Measurements from ENCODE around the gene WWC1.
"Not testable (repeated sequence)": the region's sequence is repeated elsewhere in the genome, so short reads cannot be mapped to it uniquely, and the experiment has no call there.

WWC1 gene

DNA sequence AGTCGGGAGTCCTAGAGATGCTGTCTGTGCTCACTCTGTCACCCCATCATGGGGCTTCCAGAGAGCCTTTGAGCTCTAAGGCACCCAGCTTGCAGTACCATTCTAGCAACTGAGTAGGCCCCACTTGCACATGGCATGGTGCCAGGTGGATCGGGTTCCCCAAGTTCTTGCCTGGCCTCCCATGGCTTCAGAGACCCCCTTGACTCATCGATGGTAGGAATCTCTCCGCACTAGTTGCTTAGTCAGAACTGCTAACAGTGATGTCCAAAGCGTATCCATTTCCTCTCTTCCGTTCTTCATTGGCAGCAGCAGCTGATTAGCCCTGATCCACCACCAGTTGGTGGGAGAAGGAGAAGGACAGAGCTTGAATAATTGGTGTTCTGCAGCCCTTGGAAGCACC, 124.5 kb downstream of the WWC1 start:
- no peak for DNase-seq

DNA sequence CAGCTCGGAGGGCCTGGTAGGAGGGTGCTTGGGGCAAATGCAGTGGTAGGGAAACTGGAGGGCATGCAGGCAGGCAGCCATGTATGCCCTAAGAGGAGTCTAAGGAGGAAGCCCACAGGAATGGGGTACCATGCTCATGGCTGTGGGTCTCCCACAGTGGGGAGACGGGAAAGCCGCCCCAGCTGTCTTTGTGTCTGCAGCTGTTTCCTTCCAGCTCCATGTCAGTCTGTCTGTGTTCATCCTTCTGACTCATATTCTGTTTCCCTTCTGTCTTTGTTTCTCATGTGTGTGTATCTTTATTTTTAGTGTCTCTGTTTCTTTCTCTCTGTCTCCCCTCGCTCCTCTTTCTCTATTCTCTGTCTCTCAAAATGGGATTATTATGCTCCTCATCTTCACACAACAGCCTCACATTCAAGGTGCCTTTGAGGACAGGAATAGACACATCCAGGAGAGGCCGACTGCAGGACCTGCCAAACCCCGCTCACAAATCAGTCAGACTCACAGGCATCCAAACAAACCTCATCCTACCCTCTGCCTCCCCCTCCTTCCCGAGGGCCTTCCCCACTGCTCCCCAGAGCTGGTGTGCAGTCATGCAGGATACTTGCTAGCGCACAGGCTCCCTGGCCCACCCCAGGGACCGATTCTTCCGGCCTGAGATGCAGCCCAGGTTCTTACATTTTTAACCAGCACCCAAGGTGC, 126.4 kb downstream of the WWC1 start:
- no peak for DNase-seq

DNA sequence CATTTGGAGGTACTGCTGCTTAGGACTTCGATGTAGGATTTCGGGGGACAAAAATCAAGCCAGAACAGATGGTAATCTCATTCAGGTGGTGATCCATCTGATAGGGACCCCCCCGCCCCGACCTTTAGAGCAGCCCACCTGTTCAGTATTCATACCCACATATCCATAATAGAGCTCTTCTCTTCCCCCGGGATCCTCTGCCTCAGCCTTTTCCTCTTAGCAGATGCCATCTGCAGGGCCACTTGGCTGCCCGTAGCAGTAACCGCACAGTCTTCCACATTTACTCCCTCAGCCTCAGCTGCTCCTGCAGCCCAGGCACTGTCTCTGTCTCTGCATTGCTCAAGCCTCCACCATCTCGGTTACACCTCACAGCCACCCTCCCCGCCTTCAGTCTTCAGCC, 129.0 kb downstream of the WWC1 start:
- DNase-seq = no peak

DNA sequence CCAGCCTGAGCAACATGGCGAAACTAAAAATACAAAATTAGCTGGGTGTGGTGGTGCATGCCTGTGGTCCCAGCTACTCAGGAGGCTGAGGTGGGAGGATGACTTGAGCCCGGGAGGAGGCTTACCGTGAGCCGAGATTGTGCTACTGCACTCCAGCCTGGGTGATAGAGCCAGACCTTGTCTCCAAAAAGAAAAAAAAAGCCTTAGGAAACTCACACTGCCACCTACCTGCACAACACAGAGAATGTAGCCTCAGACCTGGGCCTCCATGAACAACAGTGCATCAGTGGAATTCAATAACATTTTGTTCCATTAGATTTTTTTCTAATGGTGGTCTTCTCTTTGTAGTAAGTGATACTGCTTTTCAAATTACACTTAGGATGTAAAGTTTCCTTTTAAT, 131.0 kb downstream of the WWC1 start:
- no peak for DNase-seq

DNA sequence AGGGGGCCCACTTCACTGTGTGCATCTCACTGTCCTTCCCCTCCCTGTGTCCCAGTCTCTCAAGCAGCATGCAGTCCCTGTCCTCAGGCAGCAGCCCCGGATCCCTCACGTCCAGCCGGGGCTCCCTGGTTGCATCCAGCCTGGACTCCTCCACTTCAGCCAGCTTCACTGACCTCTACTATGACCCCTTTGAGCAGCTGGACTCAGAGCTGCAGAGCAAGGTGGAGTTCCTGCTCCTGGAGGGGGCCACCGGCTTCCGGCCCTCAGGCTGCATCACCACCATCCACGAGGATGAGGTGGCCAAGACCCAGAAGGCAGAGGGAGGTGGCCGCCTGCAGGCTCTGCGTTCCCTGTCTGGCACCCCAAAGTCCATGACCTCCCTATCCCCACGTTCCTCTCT, 132.0 kb downstream of the WWC1 start:
- DNase-seq = no peak

DNA sequence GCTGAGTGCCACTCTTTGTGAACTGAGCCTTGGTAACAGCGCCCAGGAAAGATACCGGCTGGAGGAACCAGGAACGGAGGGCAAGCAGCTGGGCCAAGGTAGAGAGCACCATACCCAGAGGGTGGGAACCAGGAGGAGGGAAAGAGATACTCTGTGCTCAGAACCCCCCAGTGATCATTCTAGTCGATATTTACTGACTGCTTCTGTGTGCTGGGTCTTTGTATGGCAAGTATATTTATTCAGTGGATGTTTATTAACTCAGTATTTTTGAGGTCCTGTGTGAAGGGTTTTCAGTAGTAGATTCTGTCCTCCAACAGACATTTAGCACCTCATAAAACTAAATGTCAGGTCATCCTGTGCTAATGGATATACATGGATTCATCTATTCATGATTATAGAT, 132.5 kb downstream of the WWC1 start:
- DNase-seq = no peak

DNA sequence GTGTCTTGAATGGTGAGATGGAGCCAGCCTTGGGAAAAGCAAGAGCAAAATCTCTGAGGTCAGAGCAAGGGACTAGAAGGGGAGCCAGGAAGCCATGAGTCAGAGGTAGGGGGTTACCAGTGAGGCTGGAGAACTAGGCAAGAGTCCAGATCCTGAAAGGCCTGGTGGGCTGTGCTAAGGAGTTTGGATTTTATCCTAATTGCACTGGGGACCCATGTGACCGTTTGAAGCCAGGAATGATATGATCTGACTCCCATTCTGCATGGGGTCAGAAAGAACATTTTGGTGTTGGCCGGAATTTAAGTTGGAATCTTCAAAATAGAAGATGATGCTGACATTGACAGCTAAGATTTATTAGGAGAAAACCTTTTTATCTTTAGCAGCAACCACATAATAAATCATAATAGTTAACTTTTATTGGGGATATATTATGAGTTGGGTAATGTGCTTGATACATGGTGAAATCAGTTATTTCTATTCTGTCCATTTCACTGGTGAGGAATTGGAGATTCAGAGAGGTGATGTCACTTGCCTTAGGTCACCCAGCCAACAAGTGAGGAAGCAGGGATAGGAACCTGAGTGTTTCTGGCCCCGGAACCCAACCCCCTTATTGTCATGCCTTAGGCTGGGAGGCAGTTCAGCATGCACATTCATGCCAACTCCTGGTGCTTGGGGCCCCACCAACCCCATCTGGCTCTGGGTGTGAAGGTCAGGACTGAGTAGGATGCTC, 133.3 kb downstream of the WWC1 start:
- no peak for DNase-seq

DNA sequence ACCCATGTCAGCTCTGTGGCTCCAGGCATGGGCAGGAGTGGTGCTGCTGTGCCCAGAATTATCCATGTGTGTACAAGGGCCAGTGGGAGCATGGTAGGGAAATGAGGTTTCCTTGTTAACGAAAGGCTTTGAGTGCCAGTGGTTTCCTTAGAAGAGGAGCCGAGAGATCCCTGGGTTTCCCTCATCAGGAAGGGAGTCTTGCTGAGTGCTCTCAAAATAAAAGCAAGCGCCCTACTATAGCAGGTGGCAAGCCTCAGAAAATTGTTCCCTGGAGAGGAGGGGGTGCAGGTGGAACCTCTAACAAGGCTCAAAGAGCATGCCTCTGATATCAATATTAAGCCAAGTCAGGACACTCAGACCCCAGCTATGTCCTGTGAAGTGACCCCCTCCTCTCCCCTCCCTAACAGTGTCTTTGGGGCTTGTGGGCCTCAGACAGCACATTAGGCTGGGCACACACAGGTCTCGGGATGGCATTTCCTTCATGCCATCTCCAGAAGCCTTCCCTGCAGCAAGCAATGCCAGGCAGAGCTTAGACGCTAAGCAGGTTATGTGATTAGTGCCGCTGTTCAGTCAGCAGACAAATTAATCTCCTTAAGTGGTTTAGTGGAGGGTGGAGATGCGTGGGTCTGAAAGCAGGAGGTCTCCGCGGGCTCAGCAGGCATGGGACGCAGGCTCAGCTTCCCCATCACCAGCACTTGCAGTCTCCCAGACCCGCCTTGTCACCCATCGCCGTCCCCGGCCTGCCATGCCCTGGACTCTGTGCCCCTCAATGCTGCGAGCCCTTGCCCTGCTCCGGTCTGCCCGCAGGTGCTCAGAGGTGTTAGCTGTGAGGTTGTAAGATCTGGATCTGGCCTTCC, 134.8 kb downstream of the WWC1 start:
- DNase-seq = no peak

DNA sequence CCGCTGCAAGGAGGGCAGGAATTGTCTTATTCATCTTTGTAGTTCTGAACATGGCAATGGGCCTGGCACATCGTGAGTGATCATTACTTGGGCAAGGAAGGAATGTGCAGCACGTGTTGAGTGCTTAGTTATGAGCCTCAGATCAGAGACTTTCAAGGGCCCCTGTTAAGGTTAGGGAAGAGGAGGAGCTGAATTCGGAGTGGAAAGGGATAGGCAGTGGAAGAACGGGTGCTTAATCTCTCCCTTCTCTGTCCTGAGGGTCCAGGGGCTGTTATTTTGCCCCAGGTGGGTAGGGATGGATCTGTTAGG, 135.4 kb downstream of the WWC1 start:
- DNase-seq = no peak

DNA sequence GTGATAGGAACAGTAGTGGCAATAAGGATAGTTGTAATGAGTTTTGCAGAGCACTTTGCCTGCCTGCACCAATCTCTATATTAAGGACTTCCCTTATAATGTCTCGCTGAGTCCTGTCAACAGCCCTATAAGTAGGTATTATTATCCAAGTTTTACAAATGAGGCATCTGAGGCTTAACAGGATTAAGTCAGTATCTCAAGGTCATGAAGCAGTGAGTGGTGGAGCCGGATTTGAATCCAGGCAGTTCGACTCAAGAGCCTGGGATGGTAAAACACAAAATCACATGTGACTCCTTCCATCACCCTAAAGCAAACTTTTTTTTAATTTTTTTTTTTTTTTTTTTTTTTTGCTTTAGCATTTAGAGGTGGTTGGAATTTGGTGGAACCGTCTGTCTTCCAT, 135.8 kb downstream of the WWC1 start:
- DNase-seq = no peak

DNA sequence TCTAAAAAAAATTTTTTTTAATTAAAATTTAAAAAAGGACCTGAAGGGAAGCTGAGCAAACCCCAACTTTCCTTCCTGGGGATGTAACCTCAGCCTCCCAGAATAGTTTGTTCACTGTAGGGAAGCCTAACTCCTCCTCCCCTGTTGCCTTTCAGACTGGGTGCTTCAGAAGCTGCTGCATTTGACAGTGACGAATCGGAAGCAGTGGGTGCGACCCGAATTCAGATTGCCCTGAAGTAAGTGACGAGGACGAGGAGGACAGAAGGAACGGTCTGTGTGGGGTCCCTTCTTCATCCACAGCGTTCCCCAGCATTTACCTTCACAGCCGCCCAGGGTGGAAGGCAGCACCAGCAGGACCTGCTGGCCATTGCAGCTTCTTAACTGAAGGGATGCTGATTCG, 137.1 kb downstream of the WWC1 start:
- DNase-seq = no peak

DNA sequence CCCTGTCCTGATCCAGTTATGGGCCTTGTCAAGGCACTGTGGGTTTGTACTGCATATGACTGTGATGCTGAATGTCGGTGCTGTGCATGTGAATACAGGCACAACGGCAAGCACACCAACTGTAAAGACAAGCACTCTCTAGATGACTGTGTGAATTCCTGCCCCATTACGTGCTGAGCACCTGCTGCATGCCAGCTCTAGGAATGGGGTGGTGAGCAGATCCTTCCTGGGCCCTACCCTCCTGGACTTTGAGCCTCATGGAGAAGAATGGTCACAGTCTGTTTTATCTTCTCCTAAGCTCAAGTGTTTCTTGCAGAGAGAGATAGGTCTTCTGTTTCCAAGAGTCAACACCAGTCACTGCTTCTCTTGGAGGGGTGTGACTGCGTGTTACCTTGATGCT, 138.9 kb downstream of the WWC1 start:
- no peak for DNase-seq

DNA sequence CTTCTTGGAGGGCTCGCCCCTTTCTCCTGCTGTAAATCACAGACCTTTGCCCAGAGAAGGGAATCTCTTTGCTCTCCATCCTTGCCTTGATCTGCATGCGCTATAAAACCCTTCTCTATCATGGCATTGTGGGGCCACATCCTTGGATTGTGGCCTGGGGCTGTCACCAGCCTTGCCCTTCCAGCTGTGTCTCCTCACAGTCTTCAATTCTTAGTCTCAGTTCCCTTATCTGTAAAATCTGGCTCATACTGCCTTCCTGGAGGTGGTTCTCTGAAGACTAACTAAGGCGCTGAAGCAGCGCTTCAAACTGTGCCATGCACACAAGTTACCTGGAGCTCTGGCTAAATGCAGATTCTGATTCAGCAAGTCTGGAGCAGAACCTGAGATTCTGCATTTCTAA, 141.5 kb downstream of the WWC1 start:
- DNase-seq = no peak

DNA sequence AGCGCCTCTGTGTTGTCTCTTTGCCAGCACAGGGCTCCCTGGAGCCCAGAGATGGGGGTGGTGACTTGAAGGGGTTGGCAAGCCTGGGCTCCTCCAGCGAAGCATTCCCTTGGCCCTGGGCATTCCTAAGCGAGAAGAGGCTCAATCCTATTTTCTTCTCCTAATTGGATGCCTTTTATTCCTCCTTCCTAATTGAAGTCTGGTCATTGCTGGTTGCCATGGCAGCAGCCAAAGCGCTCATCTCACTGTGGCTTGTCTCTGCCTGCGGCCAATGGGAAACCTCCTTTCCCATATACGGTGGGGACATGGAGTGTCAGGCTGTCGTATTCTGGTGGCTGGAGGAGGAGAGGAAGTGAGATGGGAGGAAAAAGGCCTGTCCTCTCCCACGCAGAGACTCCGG, 142.6 kb downstream of the WWC1 start:
- DNase-seq = no peak

DNA sequence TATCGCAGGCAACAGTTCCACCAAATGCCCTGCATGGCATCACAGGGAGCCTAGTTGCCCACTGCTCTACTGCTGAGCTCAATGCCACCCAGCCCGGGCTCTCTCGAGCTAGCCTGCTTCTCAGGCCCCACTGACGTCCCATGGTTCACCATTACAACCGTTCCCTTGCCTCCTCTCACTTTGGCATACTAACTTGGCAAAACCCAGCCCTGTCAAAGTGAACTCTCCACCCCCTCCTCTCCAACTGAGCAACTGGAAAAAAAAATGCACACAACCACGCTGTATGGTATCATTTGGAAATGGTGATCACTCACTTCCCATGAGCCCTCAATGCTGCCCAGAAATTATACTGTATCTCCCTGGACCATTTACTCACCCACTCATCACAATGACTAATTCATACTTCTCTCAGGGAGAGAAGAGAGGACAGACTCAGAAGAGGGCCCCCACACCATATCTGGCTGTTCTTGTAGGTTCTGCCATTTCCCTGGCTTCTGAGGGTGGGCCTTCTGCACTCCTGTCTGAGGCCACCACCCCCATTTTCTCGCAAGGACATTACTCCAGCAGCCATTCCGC, 143.4 kb downstream of the WWC1 start:
- DNase-seq = no peak

DNA sequence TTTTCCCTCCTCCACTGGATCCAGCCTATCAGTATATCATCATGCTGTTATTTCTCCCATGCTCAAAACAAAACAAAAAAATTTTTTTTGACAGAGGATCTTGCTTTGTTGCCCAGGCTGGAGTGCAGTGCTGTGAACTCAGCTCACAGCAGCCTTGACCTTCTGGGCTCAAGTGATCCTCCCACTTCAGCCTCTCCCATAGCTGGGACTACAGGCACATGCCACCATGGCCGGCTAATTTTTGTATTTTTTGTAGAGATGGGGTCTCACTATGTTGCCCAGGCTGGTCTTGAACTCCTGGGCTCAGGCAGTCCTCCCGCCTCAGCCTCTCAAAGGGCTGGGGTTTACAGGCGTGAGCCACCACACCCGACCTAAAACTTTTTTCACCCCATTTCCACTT, 143.9 kb downstream of the WWC1 start:
- not testable (repeated sequence) for DNase-seq

DNA sequence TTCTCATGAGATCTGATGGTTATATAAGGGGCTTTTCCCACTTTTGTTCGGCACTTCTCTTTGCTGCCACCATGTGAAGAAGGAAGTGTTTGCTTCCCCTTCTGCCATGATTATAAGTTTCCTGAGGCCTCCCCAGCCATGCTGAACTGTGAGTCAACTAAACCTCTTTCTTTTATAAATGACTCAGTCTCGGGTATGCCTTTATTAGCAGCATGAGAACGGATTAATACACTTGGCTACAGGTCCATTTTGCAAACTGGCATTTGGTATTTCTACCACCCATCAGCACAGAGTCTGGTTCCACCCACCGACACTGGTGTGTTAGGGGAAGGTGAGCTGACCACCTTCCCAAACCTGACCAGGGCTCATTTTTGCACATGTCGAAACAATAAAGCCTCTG, 146.9 kb downstream of the WWC1 start:
- no peak for DNase-seq

DNA sequence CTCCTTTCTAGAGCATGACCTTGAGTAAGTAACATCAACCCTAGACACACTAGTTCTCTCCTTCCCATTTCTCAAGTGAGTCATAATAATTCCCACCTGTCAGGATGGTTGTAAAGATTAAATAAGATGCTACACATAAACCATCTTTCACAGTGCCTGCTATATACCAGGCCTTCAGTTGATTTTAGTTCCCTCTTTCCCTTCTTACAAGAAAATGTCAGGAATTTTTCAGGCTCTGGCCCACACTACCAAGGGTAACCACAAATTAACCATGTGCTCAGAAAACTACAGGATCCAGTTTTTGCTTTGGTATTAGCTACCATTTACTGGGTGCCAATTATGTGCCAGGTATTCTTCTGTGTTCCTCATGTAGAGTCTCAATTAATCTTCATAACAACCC, 152.1 kb downstream of the WWC1 start:
- no peak for DNase-seq

DNA sequence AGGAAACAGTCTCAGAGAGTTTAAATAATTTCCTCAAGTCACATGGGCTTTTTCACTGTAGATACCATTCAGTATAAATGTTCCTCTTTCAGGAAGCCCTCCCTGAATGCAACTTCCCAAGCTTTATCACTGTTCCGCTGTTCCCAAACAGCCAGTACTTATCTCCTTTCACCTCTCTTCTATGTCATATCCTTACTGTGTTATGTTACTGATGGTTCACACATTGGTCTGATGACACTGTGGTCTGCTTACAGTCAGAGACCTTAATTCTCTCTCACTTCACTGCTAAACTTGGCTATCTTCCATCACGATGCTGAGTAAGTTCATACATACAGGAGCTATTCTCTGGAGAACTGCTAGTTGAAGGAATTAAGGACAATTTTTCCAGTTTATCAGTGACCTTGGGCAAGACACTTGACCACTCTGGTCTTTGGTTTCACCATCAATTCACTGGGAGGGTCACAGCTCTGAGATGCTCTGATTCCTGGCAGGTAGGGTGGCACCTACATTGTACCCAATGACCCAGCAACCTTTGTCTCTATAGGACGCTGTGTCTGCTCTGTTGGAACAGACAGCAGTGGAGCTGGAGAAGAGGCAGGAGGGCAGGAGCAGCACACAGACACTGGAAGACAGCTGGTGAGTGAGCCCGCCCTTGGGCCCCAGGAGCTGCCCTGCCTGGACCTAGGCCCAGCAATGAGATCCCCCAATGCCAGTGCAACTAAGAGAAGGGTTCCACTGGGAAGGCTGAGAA, 152.7 kb downstream of the WWC1 start:
- no peak for DNase-seq

DNA sequence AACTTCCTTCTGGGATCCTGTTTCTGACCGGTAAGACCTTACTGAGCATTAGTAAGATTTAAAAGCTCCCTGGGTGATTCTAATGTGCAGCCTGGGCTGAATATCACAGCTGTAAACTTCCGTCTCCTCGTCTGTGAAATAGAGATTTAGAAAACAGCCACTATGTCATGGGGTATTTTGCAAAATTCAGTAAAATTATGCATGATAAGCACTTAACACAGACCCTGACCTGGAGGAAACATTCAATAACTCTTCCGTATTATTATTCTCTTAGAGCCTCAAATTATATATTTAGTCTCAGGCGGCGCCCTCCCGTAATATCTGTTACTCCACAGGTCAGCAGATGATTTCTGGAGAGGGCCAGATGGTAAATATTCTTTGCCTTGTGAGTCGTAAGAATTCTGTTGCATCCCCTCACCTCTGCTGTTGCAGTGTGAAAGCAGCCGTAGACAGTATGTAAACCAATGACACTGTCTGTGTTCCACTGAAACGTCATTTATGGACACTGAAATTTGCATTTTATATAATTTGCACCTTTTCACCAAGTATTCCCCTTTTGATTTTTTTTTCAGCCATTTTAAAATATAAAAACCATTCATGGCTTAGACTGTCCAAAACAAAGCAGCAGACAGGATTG, 155.7 kb downstream of the WWC1 start:
- DNase-seq = no peak

DNA sequence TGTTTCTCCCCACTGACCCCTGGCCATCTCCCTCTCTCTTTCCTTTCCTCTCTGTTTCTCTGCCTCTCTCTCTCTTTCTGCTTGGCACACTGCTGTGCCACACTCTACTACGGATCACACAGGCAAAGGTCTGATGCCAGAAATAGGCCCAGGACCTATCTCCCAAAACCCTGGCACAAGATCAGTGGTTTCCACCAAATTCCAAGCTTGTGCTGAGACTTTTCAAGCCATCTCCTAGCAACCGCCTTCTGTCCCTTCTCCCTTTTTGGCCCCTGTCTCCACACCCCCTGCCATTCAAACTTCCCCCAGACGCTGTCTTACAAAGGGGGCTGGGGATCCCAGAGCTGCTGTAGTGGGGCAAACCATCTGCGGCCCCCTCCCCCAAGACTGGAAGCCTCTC, 156.4 kb downstream of the WWC1 start:
- DNase-seq = no peak

DNA sequence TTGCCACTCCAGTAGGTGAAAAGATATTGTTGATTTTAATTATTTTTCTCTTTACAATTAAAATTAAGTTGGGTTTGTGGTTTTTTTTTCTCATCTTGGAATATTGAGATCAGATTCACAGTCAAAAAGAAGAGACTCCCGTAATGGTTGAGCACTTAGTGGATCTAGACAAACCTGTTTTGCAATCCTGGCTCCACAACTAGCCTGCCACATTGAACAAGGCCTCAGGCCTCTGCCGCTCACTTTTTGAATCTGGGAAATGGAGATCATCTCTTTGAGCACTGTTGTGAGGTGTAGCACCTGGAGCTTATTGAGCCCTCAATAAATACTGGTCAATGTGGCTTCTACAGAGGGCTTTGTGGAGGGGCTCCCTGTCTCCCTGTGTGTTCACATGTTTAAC, 157.7 kb downstream of the WWC1 start:
- no peak for DNase-seq

DNA sequence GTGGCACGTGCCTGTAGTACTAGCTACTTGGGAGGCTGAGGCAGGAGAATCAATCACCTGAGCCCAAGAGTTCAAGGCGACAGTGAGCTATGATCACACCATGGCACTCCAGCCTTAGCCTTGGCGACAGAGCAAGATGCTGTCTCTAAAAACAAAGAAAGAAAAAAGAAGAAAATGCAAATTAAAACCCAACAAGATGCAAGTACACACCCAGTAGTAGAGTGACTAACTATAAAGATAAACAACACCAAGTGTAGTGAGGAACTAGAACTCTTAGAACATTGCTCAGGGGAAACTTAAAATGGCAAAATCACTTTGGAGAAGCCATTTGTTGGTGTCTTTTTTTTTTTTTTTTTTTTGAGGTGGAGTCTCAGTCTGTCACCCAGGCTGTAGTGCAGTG, 160.1 kb downstream of the WWC1 start:
- no peak for DNase-seq
